ENCODE results near the gene GLI3.

DNA sequence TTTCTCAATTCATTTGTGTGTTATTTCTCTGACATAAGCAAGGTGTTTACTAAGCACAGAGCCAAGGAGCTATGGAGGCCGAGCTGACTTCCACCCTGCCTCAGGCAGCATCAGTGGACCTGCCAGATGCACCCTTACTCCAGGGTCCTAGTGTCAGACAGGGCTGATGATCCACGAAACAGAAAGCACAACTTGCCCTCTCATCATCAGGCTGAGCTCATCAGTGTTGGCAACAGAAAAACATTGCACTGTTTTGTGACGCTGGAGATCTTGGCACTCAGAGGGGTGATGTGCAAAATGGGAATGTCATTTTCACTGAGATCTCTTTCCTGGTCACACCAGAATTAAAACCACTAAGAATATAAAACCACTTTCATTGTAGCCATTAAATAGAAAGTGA is 201.8 kb downstream of the GLI3 start:
- TF ChIP-seq, protein P1, sequence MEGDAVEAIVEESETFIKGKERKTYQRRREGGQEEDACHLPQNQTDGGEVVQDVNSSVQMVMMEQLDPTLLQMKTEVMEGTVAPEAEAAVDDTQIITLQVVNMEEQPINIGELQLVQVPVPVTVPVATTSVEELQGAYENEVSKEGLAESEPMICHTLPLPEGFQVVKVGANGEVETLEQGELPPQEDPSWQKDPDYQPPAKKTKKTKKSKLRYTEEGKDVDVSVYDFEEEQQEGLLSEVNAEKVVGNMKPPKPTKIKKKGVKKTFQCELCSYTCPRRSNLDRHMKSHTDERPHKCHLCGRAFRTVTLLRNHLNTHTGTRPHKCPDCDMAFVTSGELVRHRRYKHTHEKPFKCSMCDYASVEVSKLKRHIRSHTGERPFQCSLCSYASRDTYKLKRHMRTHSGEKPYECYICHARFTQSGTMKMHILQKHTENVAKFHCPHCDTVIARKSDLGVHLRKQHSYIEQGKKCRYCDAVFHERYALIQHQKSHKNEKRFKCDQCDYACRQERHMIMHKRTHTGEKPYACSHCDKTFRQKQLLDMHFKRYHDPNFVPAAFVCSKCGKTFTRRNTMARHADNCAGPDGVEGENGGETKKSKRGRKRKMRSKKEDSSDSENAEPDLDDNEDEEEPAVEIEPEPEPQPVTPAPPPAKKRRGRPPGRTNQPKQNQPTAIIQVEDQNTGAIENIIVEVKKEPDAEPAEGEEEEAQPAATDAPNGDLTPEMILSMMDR (IDR thresholded peaks at IDR 0.05), result no peak
- no peak for TF ChIP-seq POLR2A (IDR thresholded peaks at IDR 0.05)
